Breast epithelium (tissue), 4 donors: ENCODE results near the gene C22orf42. TPM values are rescaled to one million over a fixed set of nuclear protein-coding genes. Genes with fewer than 3 reads are reported as not detected.

ENCODE experiments used
- DNase-seq, 2 donors: peaks; one replicate each; pipeline ENCODE4 v3.0.0-alpha.2; 2019; ENCODE audit warnings: low spot score in 2 of 2
- H3K27ac ChIP-seq, 2 donors: fragments of 200-600 bp; sonication (generic) in 1 of 2; one replicate each; pipeline ENCODE4 v1.5.1; 2016 to 2019; ENCODE audit warnings: mild to moderate bottlenecking in 1 of 2
- H3K27me3 ChIP-seq, 2 donors: fragments of 200-600 bp; sonication (generic) in 1 of 2; one replicate each; pipeline versions ENCODE4 v1.5.1 to v1.6.0; 2017 to 2019; ENCODE audit warnings: control low read depth in 1 of 2, mild to moderate bottlenecking in 1 of 2
- H3K36me3 ChIP-seq: fragments of 200-600 bp; one replicate; pipeline ENCODE4 v1.5.1; 2019
- H3K4me1 ChIP-seq, 2 donors: fragments of 200-600 bp; sonication (generic); one replicate each; pipeline ENCODE4 v1.5.1; 2016 to 2019; ENCODE audit warnings: control low read depth in 1 of 2
- H3K4me3 ChIP-seq, 3 donors: fragments of 200-600 bp; sonication (generic); 1 replicate in 2 of 3; 2 replicates in 1 of 3; pipeline ENCODE4 v1.5.1; 2016 to 2019; ENCODE audit warnings: mild to moderate bottlenecking in 3 of 3, moderate library complexity in 2 of 3
- H3K9me3 ChIP-seq, 2 donors: fragments of 200-600 bp; sonication (generic) in 1 of 2; one replicate each; pipeline ENCODE4 v1.5.1; 2016 to 2019; ENCODE audit warnings: control low read depth in 1 of 2
- CTCF ChIP-seq, 3 donors: fragments of 450-650 bp; IDR thresholded peaks; one replicate each; pipeline ENCODE4 v1.5.1; 2016 to 2017; ENCODE audit warnings: antibody characterized with exemption in 3 of 3, mild to moderate bottlenecking in 3 of 3, moderate library complexity in 3 of 3
- POLR2A ChIP-seq: fragments of 450-650 bp; IDR thresholded peaks from one replicate; pipeline ENCODE4 v1.6.1; 2016; ENCODE audit warnings: antibody characterized with exemption, mild to moderate bottlenecking, moderate library complexity
- POLR2AphosphoS5 ChIP-seq, 3 donors: sonication (generic); formaldehyde crosslinking; IDR thresholded peaks; one replicate each; pipeline ENCODE4 v1.6.1; 2017; ENCODE audit warnings: antibody characterized with exemption in 3 of 3
- intact Hi-C: fragments of 100-400 bp; cut with DNase I; formaldehyde crosslinking; loops from one replicate; pipeline ENCODE4 v1.15.1; 2023; ENCODE audit warnings: low total_unique reads
- total RNA-seq, 3 donors: library from RNA; depleted of rRNA; stranded (reverse); fragments of >200 nt; gene quantifications; one replicate each; pipeline ENCODE4 v1.1.0, GENCODE V29; 2016

The C22orf42 gene
- not detected for total RNA-seq

- peaks cover 0 to 9% of the 10 kb centered on the region in 2 donors for H3K27me3 ChIP-seq
- H3K36me3 ChIP-seq, result no peaks in the 10 kb centered on the region
- H3K4me3 ChIP-seq, result no peak within 1 kb of the TSS
- H3K27ac ChIP-seq, result no peak within 1 kb of the TSS
- no peak for TF ChIP-seq CTCF (IDR thresholded peaks at IDR 0.05)
- no peak for TF ChIP-seq POLR2AphosphoS5 (IDR thresholded peaks at IDR 0.05)
- TF ChIP-seq POLR2A, result no peak
- H3K4me1 ChIP-seq, result no peaks in the 10 kb centered on the region
- no peak for DNase-seq
- intact Hi-C loops, result no loop called here
- no peaks in the 10 kb centered on the region for H3K9me3 ChIP-seq
These were observed at the start of gene C22orf42 for GRCh38 chr22:32158712-32159533. Gene C22orf42, minus strand, starts transcription at chr22:32159303. Its CDS starts 88 bp downstream, at chr22:32159215.

GRCh38 chr22:32208681-32209080 is 49.6 kb upstream of the C22orf42 start:
- TF ChIP-seq POLR2AphosphoS5 (IDR thresholded peaks at IDR 0.05) (no peak), CTCF (IDR thresholded peaks at IDR 0.05) (no peak), POLR2A (no peak)
- H3K27me3 ChIP-seq, result peaks cover 0 to 20% of the 10 kb centered on the region in 2 donors
- H3K4me3 ChIP-seq, result no peak overlapping the region
- H3K36me3 ChIP-seq, result no peaks in the 10 kb centered on the region
- no peaks in the 10 kb centered on the region for H3K9me3 ChIP-seq
- DNase-seq, result no peak
- H3K4me1 ChIP-seq, result no peaks in the 10 kb centered on the region
- H3K27ac ChIP-seq, result no peak overlapping the region
- intact Hi-C loops, result no loop called here

GRCh38 chr22:32207971-32208480 is 48.9 kb upstream of the C22orf42 start:
- peaks cover 0 to 26% of the 10 kb centered on the region in 2 donors for H3K27me3 ChIP-seq
- H3K36me3 ChIP-seq, result no peaks in the 10 kb centered on the region
- H3K4me1 ChIP-seq, result no peaks in the 10 kb centered on the region
- TF ChIP-seq CTCF (IDR thresholded peaks at IDR 0.05), result no peak
- intact Hi-C loops, result no loop called here
- no peak for DNase-seq
- no peak overlapping the region for H3K27ac ChIP-seq
- no peak overlapping the region for H3K4me3 ChIP-seq
- H3K9me3 ChIP-seq, result no peaks in the 10 kb centered on the region

GRCh38 chr22:32206774-32207758 is 48.0 kb upstream of the C22orf42 start:
- intact Hi-C loops, result no loop called here
- peak in 2 of 3 donors; percentile 22 to 26 for TF ChIP-seq CTCF (IDR thresholded peaks at IDR 0.05)
- TF ChIP-seq POLR2A, result no peak
- TF ChIP-seq POLR2AphosphoS5 (IDR thresholded peaks at IDR 0.05), result no peak
- no peak for DNase-seq
- Histone ChIP-seq H3K27me3 (peaks cover 0 to 36% of the 10 kb centered on the region in 2 donors), H3K4me3 (no peak overlapping the region), H3K36me3 (no peaks in the 10 kb centered on the region), H3K9me3 (no peaks in the 10 kb centered on the region), H3K4me1 (peaks cover 0 to 2% of the 10 kb centered on the region in 2 donors), H3K27ac (no peak overlapping the region)
